ENCODE data around the gene RBM8A.

RBM8A gene

DNA sequence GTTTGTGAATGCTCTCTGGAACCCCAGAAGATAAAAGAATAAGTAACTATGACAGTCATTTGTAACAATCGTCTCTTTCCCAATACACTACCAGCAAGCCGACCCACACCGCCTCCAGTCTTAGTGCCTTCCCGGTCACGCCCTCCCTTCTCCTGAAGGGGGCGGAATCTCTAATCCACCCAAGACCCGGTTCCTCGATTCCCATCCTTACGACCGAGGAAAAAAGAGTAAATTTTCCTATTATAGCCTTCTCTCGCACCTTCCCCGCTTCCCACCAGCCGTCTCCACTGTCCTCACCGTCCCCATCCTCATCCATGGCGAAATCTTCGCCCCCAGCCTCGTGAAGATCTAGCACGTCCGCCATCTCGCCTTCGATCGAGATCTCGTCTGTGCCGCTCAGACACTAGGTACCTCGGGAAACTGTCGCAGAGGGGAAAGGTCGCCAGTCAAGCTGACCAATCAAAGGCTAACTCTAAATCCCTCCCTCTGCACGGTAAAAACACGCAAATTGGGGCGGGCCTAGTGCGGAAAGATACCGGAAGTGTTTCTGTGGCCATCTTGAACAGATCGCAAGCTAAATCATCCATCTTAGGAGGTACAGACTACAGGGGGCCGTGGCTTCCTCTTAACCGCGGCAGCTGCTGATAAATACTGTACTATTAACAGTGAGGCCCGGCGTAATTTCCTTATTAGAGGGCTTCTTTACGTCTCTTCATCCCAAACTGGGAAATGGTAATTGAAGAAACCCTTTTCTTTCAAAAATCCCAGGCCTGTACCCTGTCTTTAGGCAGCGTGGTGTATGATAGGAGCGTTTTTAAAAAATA, at the start of gene RBM8A:
Gene RBM8A, minus strand, starts transcription at position 422 of the 824 bp plus-strand sequence. Its CDS starts 58 bp downstream, at position 364.
- DNase-seq = peak; percentile 77 to 85 (median 84)

DNA sequence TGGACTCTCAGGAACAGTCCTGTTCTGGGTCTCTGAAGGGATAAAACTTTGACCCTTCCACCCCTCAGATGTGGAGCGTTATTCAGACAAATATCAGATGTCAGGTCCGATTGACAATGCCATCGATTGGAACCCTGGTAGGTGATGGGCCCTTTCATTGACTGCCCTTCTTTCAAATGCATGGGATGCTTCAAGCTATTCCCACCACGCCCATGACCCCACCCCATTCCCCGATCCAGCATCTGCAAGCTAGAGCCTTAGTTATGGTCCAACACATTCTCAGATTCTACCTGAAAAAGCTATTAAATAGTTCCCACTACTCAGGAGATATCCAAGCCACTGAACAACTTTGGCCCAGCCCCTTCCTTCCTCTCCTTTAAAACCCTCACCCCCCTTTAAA, 49.7 kb upstream of the RBM8A start:
- no peak for DNase-seq

DNA sequence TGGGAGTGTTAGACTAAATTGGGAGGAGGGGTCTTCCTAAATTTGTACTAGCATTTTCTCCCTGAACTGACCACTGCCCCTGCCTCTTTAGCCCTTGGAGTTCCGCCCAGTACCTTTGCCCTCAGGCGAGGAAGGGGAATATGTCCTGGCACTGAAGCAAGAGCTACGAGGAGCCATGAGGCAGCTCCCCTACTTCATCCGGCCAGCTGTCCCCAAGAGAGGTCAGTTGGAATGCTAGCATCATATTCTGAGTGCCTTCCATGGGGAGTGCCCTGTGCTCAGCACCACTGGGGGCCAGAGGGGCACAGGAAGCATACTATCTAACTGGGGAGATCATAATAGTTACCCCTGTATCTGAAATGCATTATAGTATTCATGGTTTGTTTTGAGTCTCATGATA, 47.9 kb upstream of the RBM8A start:
- DNase-seq = no peak

DNA sequence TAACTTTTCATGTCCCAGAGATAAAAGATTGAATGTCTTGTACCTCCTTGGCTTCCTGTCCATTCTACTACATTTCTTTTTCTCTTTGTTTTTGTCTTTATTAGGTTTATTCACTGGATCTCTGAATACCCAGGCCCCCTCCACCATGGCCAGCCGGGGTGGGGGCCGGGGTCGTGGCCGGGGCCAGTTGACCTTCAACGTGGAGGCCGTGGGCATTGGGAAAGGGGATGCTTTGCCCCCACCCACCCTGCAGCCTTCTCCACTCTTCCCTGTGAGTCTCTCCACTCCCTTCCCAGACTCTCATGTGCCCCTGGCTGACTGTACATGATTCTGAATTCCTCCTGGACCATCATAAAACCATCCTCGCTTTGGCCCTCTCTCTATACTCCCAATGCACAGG, 47.4 kb upstream of the RBM8A start:
- DNase-seq = no peak

DNA sequence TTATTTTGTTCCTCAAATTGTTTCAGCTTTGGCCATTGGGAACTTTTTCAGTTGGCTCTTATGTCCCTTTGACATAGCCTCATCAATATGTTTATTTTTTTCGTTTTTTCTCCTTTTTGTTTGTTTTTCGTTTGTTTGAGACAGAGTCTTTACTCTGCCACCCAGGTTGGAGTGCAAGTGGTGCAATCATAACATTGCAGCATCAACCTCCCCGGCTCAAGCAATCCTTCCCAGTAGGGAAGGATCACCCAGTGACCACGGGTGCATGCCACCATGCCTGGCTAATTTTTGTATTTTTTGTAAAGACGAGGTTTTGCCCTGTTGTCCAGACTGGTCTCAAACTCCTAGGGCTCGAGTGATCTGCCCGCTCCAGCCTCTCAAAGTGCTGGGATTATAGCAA, 45.3 kb upstream of the RBM8A start:
- no peak for DNase-seq

DNA sequence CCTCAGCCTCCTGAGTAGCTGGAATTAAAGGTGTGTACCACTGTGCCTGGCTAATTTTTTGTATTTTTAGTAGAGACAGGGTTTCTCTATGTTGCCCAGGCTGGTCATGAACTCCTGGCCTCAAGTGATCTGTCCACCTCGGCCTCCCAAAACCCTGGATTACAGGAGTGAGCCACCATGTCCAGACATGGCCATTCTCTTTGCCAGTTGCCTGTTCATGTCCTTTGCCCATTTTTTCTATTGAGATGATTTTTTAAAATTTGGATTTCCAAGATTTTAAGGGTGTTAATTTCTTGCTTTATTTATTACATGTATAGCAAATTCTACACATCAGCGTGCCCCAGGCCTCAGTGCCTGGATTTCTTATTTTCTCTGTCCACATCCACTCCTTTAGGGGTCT, 40.0 kb upstream of the RBM8A start:
- DNase-seq = no peak

DNA sequence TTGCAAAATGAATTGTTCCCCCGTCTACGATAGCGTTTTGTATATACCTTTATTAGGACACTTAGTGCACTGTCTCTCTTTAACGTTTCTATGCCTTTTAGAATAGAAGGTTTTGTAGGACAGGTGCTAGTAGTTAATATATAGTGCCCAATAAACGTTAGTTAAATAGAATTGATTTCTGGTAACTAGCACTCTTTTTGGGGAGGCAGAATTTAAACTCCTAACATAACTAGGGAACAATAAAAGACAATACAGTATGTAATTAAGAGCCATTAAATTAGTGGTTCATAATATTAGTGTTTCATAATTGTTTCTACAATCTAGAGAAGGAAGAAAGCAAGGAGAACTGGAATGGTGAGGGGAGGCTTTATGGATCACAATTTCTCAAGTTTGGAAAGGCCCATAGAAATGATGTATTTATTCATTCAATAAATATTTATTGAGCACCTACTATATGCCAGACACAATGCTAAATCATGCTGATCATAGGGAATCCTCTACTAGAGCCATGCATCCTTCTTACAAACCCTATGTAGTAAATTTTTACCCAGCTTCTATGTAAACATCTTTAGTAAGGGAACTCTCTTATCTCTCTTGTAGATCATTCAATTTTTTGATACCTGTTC, 37.9 kb upstream of the RBM8A start:
- no peak for DNase-seq

DNA sequence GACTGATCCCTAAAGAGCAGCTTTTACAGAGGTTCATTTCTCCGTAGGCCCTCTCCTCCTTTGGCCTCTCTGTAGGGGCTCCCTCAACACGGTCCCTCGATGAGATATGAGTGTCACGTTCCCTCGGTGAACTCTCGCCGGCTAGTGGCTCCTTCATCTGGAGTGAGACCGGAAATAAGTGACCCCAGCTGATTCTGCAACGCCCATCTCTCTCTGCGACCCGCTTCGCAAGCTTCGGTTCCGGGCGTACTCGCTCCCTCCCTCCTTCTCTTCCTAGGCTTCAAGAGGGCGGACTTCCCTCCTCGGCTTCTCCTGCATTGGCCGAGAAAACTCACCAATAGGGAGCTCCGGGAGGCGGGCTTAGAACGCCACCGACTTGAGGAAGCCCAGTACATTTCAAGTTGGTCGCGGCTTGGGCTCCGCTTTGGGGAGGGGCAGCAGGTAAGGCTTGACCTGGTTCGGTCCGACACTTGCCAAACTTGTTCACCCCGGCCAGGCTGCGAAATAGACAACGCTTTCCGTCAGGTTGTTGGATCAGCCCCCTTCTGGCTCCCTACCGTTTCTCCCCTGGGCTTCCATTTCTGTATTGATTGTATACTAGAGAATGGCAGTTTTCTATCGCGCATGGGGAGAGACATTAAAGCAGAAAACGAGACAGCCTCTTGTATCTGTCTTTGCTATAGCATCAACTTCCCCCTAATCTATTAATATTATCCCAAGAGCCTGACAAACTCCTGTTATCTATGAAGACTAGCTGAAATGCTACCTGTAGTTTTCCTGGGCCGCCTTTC, 37.2 kb upstream of the RBM8A start, which contains the start of the genes ANKRD34A and POLR3GL:
Gene ANKRD34A, minus strand, starts transcription at position 248 of the 791 bp plus-strand sequence. CDS start 2,816 bp downstream, outside the sequence.
Gene POLR3GL, plus strand, starts transcription at position 363 of the 791 bp plus-strand sequence. CDS start 10,176 bp downstream, outside the sequence.
- peak; percentile 72 to 78 (median 77) for DNase-seq

DNA sequence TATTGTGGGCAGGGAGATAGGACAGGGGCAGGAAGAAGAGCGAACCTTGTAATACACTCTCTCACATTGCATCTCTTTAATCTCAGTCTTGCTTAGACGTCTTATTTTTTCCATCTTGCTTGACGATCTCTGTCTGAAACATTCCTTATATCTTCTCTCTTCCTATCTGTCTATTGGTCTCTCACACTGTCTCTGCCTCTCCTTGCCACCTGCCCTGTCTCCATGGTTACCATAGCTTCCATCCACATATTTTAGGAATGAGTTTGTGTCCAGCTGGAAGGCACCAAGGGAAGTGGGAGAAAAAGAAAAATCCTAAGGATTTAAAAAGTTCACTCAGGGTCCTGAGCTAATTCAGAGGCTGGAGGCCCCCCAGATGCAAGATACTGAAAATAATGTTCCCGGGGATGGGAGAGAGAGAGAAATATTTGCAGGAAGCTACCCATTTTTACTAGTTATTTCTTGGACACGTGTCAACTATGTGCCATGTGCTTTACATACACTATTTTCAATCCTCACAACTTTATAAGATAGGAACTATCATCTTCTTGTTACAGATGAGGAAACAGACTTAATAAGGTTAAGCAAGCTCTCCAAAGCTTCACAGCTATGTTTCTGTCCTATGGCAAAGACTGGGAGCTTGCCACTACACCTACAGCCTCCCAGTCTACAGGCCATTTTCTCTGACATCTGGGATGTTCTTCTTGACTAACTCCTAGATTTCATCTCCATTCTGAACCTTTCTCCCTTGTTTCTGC, 36.2 kb upstream of the RBM8A start:
- DNase-seq = no peak

DNA sequence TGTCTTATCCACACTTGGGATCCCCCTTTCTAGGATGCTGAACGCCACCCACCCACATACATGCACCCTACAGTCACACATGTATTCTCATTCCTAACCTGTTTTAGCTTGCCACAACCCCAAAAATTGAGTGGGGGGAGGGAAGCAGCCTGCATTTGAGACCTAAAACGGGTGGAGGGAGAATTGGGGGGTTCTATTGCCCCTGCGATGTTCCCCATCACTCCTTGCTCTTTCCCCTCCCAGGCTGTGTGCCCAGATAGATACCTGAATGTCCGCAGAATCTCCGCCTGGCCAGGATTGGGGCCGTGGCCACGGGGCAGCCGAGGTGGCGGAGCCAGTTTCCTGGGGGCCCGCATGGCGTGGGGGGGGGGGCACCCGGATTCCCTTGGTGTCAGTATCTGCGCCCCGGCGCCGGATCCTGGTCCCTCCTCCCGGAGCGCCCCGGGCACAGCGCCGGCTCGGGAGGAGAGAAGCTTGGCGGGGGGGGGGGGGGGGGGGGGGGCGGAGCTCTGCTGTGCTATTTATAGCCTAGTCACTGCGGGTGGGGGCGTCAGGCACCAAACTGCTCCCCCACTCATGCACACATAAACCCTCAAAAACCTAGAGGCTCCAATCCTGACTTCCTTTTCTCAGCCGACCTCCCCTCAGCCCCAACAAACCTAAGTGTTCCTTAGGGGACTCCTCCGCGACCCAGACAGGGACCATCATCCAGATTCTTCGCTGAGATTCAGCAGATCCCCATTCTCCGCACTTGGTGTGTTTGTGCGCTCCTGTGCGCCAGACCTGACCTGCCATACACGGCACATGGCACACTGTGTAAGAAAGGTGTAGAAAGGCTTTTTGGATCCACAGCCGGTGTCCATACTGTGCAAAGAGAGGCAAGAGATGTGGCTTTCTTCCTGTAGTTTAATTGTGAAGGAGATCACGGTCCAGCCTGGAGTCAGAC, 35.1 kb upstream of the RBM8A start:
- DNase-seq = peak in 3 of 4 experiments; percentile 10 to 25 (median 15)

DNA sequence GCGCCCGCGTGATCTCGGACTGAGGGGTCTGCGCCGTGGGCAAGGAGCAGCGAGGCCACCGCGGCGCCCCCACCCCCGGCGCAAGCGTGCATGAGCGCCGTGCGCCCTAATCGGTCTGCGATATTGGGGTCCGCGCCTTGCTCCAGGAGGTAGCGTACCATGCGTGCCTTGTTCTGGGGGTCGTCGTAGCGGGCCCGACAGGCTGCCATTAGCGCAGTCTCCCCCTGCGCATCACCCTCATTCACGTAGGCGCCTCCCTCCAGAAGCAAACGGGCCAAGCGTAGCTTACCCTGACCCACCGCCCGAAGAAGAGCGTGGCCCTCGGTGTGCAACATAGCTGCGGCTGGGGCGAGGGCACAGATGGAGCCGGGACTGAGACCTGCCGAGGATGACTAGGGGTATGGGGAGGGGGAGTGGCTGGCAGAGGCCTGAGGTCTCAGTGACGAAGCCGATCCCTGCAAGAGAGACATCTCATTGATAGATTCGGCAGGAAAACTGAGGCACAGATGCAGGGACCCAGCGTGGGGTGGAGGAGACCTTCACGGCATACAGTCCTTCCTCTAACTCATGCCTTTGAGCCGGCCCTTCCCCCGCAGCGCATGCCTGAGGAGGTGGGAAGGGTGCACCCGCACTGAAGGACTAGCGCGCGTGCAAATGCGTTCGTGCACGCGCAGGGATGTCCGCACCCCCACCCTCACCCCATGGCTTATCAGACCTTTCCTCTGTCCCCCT, 34.3 kb upstream of the RBM8A start:
- peak; percentile 5 to 39 (median 18) for DNase-seq

DNA sequence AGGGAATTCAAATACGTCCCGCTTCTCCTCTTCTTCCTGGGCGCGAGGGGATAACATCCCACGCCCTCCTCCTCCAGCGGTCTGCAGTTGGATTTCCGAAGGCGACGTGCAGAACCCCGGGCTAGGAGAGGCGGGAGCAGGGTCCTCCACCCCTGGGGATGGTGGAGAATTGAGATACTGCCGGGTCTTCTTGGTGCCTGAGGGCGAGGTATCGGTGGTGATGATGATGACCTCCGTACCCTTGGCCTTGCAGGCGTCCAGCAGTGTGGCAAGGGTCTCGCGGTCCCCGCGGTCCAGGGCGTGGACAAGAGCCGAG, 33.8 kb upstream of the RBM8A start:
- no peak for DNase-seq

DNA sequence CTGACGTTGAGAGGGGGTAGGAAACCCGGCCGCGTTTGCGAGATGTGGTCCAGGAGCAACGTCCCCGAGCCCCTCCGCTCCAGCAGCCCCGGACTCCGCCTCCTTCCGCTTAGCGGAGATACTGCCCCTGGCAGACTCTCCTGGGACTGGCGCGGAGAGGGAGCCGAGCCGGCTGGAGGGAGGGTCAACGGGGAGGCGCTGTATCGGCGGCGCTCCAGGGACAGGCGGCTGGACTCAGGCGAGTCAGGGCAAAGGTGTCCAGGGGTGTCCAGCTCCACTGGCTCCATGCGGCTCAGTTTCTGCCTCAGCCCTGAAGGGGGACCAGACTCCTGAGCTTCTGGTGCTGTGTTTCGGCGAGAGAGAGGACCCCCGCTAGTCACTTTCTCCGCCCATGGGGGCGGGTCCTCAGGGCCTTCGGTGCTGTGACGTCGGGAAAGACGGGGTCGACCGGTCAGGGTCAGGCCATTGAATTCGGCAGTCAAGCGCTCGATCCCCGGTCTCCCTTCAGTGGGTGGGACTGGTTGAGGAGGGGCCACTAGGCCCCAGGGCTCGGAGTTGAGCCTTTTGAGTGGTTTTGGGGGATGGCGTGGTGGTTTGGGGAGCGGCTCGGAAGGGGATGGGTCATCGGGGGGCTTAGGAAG, 33.3 kb upstream of the RBM8A start:
- peak in 3 of 4 experiments; percentile 17 to 30 (median 20) for DNase-seq

DNA sequence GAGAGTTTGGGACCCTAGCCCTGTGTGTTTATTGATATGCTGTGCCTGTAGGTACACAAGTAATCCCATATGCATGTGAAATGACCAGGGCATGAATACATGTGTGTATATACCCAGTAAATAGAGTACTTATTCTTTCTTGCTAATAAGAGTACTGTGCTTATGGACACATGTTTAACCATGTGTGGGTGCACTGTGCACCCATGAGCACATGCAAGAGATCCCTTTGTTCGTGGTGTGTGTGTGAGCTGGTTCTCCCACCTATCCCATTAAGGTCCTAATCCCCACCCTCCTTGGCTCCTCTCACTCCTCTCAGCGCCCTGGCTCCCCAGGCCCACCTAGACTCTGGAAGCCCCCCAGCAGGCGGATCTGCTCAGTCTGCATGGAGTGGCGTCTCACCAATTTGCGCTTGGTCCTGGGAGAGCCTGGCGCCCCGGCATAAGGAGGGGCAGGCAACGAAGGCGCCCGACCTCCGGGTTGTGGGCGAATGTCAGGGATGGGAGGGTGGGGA, 32.7 kb upstream of the RBM8A start:
- no peak for DNase-seq

DNA sequence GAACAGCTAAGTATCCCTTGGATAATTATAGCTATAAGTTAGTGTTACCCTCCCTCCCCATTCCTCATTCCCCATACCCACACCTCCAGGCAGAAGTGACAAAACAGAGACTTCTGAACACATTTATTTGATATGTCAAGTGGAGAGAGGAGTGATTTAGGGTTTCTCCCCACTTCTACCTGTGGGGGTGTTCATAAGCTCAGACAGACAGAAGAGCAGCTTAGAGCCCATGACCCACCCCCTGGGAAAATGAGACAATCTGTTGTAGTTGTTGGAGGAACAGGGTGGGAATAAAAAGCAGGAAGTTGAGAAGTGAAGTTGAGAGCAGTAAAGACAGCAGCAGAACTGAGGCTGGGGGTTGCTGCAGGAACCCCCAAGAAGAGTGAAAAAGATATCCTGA, 32.0 kb upstream of the RBM8A start:
- no peak for DNase-seq

DNA sequence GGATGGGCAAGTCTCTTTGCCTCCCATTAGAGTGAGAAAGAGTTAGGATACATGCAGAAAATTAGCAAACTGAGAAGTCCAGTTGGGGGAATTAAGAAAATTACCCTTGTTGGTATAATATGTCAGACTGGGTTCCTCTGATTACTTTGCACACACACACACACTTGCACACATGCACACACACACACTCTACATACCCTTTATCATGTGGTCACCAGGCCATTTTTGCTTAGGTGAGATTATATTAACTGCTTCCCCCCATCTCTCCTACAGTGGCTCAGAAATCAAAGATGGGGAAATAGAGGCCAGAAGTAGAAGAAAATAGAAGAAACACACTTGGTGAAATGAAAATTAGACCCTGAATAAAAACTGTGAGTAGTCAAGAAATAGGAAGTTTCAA, 31.4 kb upstream of the RBM8A start:
- DNase-seq = no peak

DNA sequence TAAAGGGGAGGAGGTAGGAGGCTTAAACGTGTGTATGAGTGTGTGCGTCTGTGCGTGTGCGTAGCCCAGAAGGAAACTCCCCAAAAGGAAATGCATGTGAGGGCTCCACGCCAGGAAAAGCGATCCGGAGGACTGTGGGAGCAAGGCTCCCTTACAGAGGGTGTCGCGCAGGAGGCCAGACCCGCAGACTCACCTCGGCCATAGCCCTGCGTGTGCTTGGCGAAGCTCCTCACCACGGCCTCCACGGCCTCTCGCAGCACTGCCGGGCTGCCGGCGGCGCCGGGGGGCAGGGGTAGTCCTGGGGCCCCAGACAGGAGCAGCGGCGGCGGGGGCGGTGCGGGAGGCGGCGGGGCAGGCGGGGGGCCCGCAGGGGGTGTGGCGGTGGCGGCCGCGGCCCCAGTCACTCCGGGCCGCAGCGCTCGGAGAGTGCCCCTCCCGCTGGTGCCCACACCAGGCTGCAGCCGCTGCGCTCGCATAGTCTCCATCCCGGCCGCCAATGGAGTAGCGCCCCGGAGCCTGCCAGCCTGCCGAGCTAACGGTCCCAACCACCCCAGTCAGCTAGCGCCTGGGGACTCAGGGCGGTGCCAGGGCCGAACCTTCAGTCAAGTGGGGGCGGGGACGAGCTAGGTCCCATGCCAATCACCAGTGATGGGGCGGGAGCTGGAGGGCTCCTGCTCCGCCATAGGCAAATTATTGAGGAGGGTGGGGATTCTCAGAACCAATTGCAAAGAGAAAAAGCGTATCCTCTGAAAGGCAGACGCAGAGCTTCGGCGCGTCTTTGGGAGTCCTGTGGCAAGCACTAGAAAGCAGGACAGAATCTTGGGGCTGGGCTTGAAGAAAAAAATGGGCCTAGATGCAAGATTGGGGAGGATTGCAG, 30.4 kb upstream of the RBM8A start, which contains the start of gene LIX1L:
Gene LIX1L, minus strand, starts transcription at position 575 of the 877 bp plus-strand sequence. Its CDS starts 90 bp downstream, at position 485.
- peak; percentile 76 to 88 (median 86) for DNase-seq

DNA sequence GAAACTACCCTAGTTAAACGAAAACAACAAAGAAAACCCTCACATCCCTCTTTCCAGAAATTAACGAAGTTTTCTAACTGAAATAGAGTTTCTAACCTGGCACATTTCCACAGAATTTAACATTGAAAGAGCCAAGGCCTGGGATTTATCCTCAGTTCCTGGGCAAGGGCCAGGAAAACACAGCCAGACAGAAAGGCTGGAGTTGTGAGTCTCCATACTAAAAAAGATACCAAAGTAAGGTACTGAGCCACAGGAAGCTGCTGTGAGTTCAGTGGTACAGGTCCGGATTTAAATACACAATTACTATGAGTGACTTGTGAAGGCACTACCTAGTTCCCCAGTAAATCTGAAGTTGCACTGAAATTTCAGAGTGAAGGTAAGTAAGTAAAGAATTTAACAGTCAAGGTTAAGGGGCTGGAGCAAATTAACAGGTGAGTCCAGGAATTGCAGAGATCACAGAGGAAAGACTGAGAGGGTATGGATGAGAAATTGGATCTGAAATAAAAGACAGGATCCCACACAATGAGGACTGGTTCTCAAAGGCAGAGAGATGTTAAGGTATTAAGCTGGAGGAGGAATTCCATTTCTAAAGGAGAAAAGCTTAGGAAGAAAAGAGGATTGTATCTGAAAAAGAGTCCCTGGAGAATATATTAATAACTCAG, 29.6 kb upstream of the RBM8A start:
- no peak for DNase-seq
